Hematopoietic multipotent progenitor cell treated with erythropoietin and hydrocortisone succinate and interleukin-3 and kit ligand, for 4 days (in vitro differentiated cells): ENCODE measurements around the gene OR2A7.
"Not testable (repeated sequence)": the region's sequence is repeated elsewhere in the genome, so short reads cannot be mapped to it uniquely, and the experiment has no call there.

Experiments used
- DNase-seq: peaks from one replicate; pipeline ENCODE4 v3.0.0-alpha.2; 2015

Gene OR2A7

DNA sequence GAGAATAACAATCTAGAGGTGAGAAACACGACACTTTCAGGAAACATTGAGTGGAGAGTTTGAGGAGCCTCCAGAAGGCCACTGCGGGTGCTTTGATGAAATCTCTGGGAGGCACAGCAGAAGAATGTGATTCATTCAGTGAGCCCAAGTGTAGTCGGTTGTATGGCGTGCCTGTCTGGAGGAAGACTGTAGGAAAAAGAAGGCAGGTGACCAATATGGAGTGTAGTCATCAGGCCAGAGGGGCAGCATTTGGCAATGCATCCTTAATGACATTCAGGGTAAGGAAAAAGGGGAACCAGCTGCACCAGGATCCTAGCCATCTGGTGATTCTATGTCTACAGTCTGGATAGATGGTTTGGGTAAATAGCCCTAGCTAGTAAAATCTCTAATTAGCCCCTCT, 12.3 kb downstream of the OR2A7 start:
- DNase-seq = not testable (repeated sequence)

DNA sequence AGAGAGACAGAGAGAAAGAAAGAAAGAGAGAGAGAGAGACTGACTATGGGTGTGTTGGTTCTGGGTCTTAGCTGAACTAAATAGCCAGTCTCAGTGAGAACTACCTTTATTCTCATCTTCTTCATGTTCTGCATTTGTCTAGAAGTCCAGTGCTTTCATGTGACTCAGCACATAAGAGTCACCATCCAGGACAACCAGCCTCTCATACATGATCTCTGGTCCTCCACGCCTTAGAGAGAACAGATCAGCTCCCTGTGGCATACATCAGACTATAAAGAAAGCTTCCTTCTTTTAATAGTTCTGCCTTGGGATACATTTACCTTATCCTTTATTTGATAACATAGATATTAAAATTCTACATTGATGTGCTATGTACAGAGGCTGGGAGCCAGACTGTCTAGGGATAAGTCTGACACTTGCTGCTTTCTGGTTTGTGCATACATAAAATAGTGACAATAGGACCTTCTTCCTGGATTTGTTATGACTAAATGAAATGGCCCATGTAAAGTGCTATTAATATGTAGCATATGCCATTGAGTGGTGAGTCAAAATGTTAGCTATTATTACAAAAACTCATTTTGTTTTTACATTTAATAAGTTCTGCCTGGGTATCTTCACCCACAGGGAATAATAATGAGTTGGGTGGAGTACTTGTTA, 16.8 kb downstream of the OR2A7 start:
- DNase-seq = not testable (repeated sequence)

DNA sequence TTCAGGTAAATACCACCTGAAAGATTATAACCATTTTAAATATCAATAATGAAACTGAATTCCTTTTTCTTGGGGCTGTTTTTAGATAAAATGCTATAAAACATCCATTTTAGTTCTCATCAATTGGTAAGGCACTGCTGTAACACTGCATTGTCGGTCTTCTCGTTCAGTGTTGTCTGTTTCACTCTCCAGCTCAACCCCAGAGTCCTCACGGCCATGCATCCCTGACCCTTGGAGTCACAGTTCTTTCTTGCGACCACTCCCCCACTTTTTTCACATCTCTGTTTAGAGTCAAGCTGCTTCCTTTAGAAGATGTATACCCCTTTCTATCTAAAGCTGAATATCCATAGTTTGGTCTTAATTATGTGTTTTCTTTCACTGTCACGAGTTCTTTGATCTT, 17.6 kb downstream of the OR2A7 start:
- DNase-seq = not testable (repeated sequence)

DNA sequence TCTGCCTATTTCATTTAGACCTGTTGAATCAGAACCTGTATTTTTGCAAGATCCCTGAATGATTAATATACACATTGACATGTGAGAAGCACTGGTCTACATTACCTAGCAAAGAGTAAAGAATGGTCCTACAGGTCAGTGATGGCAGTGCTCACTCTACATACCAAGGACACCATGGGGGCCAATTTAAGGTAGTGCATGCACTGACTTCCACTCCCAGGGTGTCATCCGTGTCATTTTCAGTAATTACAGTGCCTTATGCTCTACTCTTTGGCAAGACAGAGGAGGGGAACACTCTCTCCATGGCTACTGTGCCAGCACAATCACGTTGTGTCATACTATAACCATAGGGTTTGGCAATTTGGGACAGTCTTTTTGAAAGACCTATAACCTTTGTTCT, 19.2 kb downstream of the OR2A7 start:
- DNase-seq = not testable (repeated sequence)

DNA sequence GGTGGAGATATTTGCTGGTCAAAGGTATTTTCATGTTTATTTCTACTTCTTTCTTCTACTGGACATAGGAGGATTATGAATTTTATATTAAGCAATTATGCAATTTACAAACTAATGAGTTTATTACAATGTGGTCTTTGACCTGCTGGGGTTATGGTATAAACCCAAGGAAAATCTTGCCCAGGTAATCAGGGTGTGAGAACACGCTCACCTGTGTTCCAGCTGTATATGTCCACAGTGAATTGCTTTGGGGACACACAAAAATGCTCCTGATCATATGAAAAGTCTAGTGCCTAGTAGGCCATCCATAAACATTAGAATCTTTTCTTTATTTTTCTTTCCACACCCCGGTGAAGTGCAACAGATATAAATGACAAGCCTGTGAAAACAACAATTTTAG, 25.2 kb downstream of the OR2A7 start, which contains the start of gene OR2A42:
TSS of gene OR2A42 (minus strand) at position 241 of the 400 bp plus-strand sequence. CDS start 6,762 bp downstream, outside the sequence.
- not testable (repeated sequence) for DNase-seq

DNA sequence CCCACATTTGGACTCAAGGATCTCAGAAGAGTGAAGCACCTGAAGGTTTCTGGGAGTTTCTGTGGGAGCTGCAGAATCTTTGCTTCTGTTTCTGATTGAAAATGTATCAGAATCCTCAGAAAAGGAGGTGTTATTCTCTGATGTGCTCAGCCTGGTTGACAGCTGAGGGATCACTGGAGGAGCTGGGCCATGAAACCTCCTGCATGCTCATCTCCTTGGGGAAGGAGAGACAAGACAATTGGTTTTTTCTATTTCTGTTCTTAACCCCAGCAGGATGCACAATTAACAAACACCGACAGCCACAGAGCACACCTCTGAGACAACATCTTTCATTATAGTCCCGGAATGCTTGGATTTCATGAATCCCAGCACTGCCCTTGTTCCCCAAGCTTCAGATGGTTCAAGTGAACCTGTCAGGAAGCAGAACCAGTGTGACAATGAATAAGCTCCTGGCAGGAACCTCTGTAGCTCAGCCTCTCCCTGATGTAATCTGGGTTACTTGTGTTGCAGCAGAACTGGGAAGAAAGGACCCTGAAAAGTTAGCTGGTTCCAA, 26.0 kb downstream of the OR2A7 start:
- not testable (repeated sequence) for DNase-seq

DNA sequence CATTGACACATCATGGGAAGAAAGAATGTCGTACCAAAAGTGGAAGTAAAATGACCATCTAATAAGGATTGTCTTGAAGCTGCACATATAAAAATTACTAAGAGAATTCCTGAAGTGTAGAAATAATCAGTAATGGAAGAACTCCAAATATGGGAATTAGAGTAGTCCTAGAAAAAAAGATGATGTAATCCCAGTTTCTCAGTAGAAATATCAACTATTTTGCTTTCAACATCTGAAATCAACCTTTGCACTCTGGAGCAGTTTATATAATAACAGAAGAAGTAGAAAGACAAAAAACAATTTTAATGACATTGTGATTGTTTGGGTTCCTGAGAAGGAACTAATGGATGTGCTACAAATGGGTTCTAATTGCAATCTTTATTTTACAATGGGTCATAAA, 31.6 kb downstream of the OR2A7 start:
- DNase-seq = not testable (repeated sequence)

DNA sequence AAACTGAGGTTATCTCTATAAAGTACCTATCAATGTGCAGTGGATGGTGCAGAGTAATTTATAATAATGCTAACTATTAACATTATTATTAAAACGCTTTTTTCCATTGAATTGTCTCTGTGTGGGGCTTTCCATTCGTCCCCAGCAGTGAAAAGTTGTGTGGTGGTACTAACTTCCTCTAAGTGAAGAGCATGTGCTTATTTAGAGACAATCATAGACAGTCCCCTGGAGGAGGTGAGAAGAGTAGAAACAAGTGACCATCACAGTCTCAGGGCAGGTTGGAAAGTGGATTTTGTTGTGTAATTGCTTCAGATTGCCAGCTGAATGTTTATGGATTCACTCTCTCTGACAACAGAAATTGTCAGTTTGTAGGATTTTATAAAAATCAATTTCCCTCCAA, 33.6 kb downstream of the OR2A7 start:
- not testable (repeated sequence) for DNase-seq

DNA sequence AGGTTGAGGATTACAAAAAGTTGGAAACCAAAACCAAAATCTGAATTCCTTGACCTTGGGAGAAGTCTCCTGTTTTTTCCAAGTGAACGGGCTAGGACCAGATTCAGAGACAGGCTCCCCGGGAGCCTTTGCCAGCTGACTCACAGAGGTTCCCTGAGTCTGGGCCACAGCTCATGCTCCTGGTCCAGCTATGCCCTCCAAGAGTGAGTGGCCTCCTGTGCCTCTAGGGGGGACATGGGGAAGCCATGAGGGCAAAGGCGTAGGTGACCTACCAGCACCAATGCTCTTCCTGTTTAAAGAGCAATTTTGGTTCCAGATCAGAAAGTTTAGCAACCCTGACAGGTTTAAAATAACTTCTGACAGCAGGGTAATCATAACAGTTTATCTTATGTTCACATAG, 35.8 kb downstream of the OR2A7 start:
- not testable (repeated sequence) for DNase-seq

DNA sequence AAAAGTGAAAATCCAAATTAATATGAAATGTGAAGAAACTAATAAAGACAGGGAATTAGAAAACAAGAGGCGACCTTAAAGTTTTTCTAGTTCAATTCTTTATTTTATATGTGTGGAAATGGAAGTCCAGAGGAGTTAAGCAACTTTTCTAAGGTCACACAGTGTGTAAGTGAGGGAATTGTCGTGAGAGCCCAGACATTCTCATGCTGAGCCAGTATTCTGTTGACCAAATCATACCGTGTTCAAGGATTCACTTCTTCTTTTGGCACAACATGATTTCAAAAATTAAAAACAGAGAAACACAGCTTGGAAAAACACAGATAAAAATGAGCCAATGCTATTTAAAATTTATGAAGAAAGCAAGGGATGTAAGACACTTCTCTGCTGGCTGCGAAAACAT, 37.7 kb downstream of the OR2A7 start:
- not testable (repeated sequence) for DNase-seq

DNA sequence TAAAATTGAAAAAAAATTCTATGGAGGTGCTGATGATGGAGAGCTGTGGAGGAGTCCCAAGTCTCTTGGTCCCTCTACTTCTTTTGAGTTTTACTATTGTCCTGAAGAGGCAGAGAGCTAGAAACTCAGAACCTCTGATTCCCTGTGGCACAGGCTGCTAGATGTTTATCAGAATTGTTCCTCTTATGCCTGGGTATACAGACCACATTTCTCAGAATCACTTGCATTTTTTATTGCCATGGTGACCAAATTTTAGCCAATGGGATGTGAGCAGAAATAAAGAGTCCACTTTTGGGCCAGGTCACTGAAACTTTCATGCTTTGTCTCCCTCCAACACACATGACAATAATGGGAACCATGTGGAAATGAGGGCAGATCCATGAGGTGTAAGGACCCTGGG, 40.9 kb downstream of the OR2A7 start:
- DNase-seq = not testable (repeated sequence)

DNA sequence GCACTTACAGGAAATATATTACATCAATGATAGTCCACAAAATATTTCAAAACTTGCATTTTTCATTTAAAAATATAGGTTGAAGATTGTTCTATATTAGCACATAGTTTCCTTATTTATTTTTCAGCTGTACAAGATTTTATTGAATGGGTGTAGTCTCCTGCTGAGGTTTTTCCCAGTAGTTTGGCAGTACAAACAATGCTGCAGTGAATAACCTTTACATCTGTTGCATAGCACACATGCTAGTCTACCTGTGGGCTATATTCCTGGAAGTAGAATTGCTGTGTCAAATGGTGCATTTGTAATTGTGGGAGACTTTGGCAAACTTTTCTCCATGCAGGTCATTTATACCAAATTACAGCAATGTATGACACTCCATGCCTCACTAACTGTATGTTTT, 44.1 kb downstream of the OR2A7 start:
- DNase-seq = not testable (repeated sequence)

DNA sequence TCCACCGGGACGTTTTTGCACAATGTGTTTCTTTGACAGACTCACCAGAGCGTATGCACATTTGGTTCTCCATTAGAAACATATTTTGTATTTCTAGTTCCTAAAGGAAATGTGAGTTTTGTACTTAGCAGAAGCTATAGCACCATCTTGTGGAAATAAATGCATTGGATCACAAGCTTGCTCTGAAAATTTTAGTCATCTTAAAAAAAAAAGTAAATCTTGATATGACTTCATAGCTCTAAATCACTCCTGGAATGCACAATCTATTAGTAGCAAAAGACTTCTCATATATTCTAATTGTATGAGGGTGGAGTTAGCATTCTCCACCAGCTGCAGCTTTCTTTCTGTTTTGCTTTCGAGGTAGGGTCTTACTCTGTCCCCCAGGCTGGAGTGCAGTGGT, 45.4 kb downstream of the OR2A7 start:
- not testable (repeated sequence) for DNase-seq

DNA sequence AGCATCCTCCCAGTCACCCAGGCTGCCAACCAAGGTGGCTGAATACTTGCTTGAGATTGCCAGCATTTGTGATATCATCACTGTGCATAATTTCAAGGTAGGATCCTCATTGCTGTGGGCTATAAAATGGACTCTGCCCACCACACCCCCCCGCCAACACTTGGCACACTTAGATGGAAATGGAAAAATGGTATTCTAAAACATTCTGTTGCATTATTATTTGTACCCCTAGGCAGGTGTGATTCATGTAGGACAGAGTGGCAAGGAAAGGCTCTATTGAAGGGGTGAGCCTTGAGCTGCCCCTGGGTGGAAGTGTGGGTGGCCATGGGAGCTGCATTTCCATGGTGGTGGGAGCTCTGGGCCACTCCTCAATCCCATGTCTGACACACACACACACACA, 46.0 kb downstream of the OR2A7 start:
- not testable (repeated sequence) for DNase-seq

DNA sequence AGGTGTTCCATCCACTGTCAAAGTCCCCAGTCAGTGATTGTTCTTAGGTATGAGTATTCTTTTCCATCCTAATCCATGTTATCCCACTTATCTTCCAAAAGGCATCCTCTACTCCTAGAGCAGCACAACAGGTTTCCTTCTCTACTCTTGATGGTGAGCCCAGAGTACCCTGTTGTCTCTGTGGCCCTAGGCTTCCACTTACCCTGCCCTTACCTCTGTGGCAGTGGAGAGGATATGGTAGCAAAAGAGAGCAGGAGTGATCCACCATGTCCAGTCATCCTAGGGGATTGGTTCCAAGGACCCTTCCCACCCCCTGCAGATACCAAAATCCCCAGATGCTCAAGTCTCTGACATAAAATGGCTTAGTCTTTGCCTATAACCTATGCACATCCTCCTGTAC, 47.4 kb downstream of the OR2A7 start:
- not testable (repeated sequence) for DNase-seq
